H1 (cell line): Measurements from ENCODE around the gene UTP20. TPM values are rescaled to one million over a fixed set of nuclear protein-coding genes. Genes with fewer than 3 reads are reported as not detected.

Experiments
- CTCF ChIA-PET: fragments of 300-600 bp; sonication (Branson Sonifier 250); formaldehyde crosslinking; loops from one replicate; lab custom pipeline; 2021; ENCODE audit not compliant: partially characterized antibody; lab: Charles Lee
- POLR2A ChIA-PET: fragments of 300-600 bp; sonication (Branson Sonifier 250); formaldehyde crosslinking; loops from one replicate; lab custom pipeline; 2021; ENCODE audit warnings: inconsistent platforms; ENCODE audit not compliant: partially characterized antibody; lab: Charles Lee
- DNase-seq, 2 experiments: peaks; one replicate each; pipeline versions ENCODE4 v3.0.0 to v3.0.0-alpha.2; 2010 to 2022; ENCODE audit warnings: low spot score in 2 of 2, low read depth in 1 of 2, mixed read lengths in 1 of 2
- FAIRE-seq: peaks from 2 replicates; lab custom pipeline; 2011; peaks lifted over from hg19 to GRCh38; lab: Jason Lieb, UNC
- H2AFZ ChIP-seq: 2 replicates; pipeline ENCODE4 v1.8.1; 2012; ENCODE audit warnings: low read length, inconsistent platforms
- H2AK5ac ChIP-seq: 2 replicates; pipeline ENCODE4 v1.6.1; 2013; ENCODE audit warnings: low read depth, low read length
- H2BK120ac ChIP-seq: replicated peaks from 2 replicates; pipeline ENCODE3; 2013; ENCODE audit warnings: low read depth, low read length, inconsistent platforms
- H2BK12ac ChIP-seq: 2 replicates; pipeline ENCODE4 v1.6.1; 2013; ENCODE audit warnings: low read depth, low read length
- H2BK15ac ChIP-seq: 2 replicates; pipeline ENCODE4 v1.6.1; 2013; ENCODE audit warnings: low read length
- H2BK20ac ChIP-seq: 2 replicates; pipeline ENCODE4 v1.6.1; 2013; ENCODE audit warnings: low read length
- H2BK5ac ChIP-seq: 2 replicates; pipeline ENCODE4 v1.6.1; 2013; ENCODE audit warnings: low read depth, low read length
- H3K14ac ChIP-seq: 2 replicates; pipeline ENCODE4 v1.6.1; 2013; ENCODE audit warnings: inconsistent platforms; ENCODE audit not compliant: insufficient read length
- H3K18ac ChIP-seq: 2 replicates; pipeline ENCODE4 v1.6.1; 2013; ENCODE audit warnings: low read length; ENCODE audit errors: extremely low read depth
- H3K23ac ChIP-seq: 2 replicates; pipeline ENCODE4 v1.6.1; 2013; ENCODE audit warnings: inconsistent platforms; ENCODE audit not compliant: insufficient read length
- H3K23me2 ChIP-seq: 2 replicates; pipeline ENCODE4 v1.6.1; 2013; ENCODE audit warnings: low read depth, low read length
- H3K27ac ChIP-seq: 2 replicates; pipeline ENCODE4 v1.6.1; 2011; ENCODE audit warnings: low read depth, low read length, inconsistent platforms
- H3K27me3 ChIP-seq, 4 experiments: replicated peaks in 1 of 4; 1 replicate in 1 of 4; 2 replicates in 3 of 4; pipeline versions ENCODE4 v1.6.1 to v1.8.1; 2011 to 2013; ENCODE audit warnings: low read length in 3 of 4, mild to moderate bottlenecking in 3 of 4, inconsistent platforms in 2 of 4, mixed read lengths in 2 of 4, moderate library complexity in 1 of 4; ENCODE audit not compliant: control insufficient read depth in 3 of 4, insufficient read depth in 3 of 4; ENCODE audit errors: extremely low read depth in 1 of 4
- H3K36me3 ChIP-seq, 4 experiments: 2 replicates each; pipeline versions ENCODE4 v1.6.1 to v1.8.1; 2011 to 2013; ENCODE audit warnings: mild to moderate bottlenecking in 4 of 4, low read length in 3 of 4, moderate library complexity in 2 of 4, control low read depth in 1 of 4, inconsistent platforms in 1 of 4; ENCODE audit not compliant: insufficient read depth in 4 of 4, control insufficient read depth in 2 of 4
- H3K4ac ChIP-seq: replicated peaks from 2 replicates; pipeline ENCODE3; 2013; ENCODE audit warnings: low read length, low read depth, mixed read lengths, inconsistent platforms; ENCODE audit not compliant: insufficient read length
- H3K4me1 ChIP-seq, 4 experiments: replicated peaks in 1 of 4; 1 replicate in 1 of 4; 2 replicates in 3 of 4; pipeline versions ENCODE4 v1.6.1 to v1.8.1; 2011 to 2013; ENCODE audit warnings: low read length in 3 of 4, inconsistent platforms in 2 of 4, mixed read lengths in 1 of 4; ENCODE audit not compliant: insufficient read depth in 4 of 4, control insufficient read depth in 3 of 4
- H3K4me2 ChIP-seq, 2 experiments: 2 replicates each; pipeline versions ENCODE4 v1.6.1 to v1.8.1; 2011 to 2013; ENCODE audit warnings: low read depth in 2 of 2, low read length in 2 of 2, control low read depth in 1 of 2, inconsistent platforms in 1 of 2, mild to moderate bottlenecking in 1 of 2; ENCODE audit not compliant: insufficient read depth in 1 of 2
- H3K4me3 ChIP-seq, 4 experiments: fragments of 200-600, 300-600 bp in 1 of 4; sonication (generic), shearing (Covaris generic), sonication (Bioruptor Twin) in 1 of 4; 2 replicates each; pipeline versions ENCODE4 v1.5.1 to v1.8.1; 2011 to 2016; ENCODE audit warnings: low read length in 4 of 4, low read depth in 3 of 4, control low read depth in 2 of 4, inconsistent platforms in 2 of 4, mild to moderate bottlenecking in 2 of 4, mixed read lengths in 1 of 4, moderate library complexity in 1 of 4; ENCODE audit not compliant: insufficient read depth in 2 of 4; ENCODE audit errors: extremely low read depth in 1 of 4
- H3K56ac ChIP-seq: replicated peaks from 2 replicates; pipeline ENCODE3; 2013; ENCODE audit warnings: low read depth, mild to moderate bottlenecking, mixed read lengths, low read length, inconsistent platforms; ENCODE audit not compliant: insufficient read length
- H3K79me1 ChIP-seq: 2 replicates; pipeline ENCODE4 v1.6.1; 2013; ENCODE audit warnings: low read depth, low read length, control low read depth
- H3K79me2 ChIP-seq, 2 experiments: 2 replicates each; pipeline versions ENCODE4 v1.6.1 to v1.8.1; 2012 to 2013; ENCODE audit warnings: low read length in 2 of 2, mild to moderate bottlenecking in 2 of 2, inconsistent platforms in 1 of 2; ENCODE audit not compliant: insufficient read depth in 2 of 2, control insufficient read depth in 1 of 2
- H3K9ac ChIP-seq, 4 experiments: replicated peaks in 1 of 4; 1 replicate in 1 of 4; 2 replicates in 3 of 4; pipeline versions ENCODE4 v1.6.1 to v1.8.1; 2011 to 2013; ENCODE audit warnings: low read depth in 3 of 4, low read length in 3 of 4, control low read depth in 2 of 4, mild to moderate bottlenecking in 2 of 4, moderate library complexity in 2 of 4, inconsistent platforms in 1 of 4; ENCODE audit errors: extremely low read depth in 1 of 4
- H3K9me3 ChIP-seq, 2 experiments: 2 replicates each; pipeline versions ENCODE4 v1.6.1 to v1.8.1; 2012 to 2013; ENCODE audit warnings: mild to moderate bottlenecking in 2 of 2, moderate library complexity in 2 of 2, control low read depth in 1 of 2, inconsistent platforms in 1 of 2, low read depth in 1 of 2, low read length in 1 of 2, mixed read lengths in 1 of 2; ENCODE audit not compliant: insufficient read depth in 2 of 2
- H4K20me1 ChIP-seq, 2 experiments: replicated peaks in 1 of 2; 2 replicates each; pipeline versions ENCODE3 to v1.8.1; 2011 to 2013; ENCODE audit warnings: inconsistent platforms in 2 of 2, low read length in 2 of 2, mild to moderate bottlenecking in 1 of 2; ENCODE audit not compliant: insufficient read depth in 2 of 2, control insufficient read depth in 1 of 2
- H4K5ac ChIP-seq: 2 replicates; pipeline ENCODE4 v1.6.1; 2013; ENCODE audit warnings: low read length, low read depth, mixed read lengths, inconsistent platforms; ENCODE audit not compliant: insufficient read length
- H4K8ac ChIP-seq: 2 replicates; pipeline ENCODE4 v1.8.0; 2013; ENCODE audit warnings: mild to moderate bottlenecking, moderate library complexity, low read length, inconsistent platforms; ENCODE audit not compliant: insufficient read depth; ENCODE audit errors: extremely low read depth
- H4K91ac ChIP-seq: replicated peaks from 2 replicates; pipeline ENCODE3; 2013; ENCODE audit warnings: low read length, mixed read lengths, inconsistent platforms; ENCODE audit not compliant: insufficient read length
- ATF3 ChIP-seq: IDR thresholded peaks from 2 replicates; pipeline ENCODE4 v1.6.1; 2011; ENCODE audit warnings: low read depth, mild to moderate bottlenecking, low read length; ENCODE audit not compliant: insufficient read depth
- CBX8 ChIP-seq: fragments of 300-800, 300-1000 bp; sonication (generic); IDR thresholded peaks from 2 replicates; pipeline ENCODE4 v1.7.1; 2016; ENCODE audit warnings: low read depth, low read length, borderline replicate concordance
- CTBP2 ChIP-seq: IDR thresholded peaks from 2 replicates; pipeline ENCODE4 v1.7.0; 2011; ENCODE audit warnings: borderline replicate concordance, mild to moderate bottlenecking, moderate library complexity, mixed read lengths, low read length; ENCODE audit not compliant: insufficient read depth, insufficient read length
- GTF2F1 ChIP-seq: IDR thresholded peaks from 2 replicates; pipeline ENCODE4 v1.6.1; 2012; ENCODE audit warnings: low read depth, low read length, improper control_type of control experiment, borderline replicate concordance
- HDAC2 ChIP-seq, 2 experiments: fragments of 300-600 bp in 1 of 2; sonication (generic) in 1 of 2; IDR thresholded peaks; 2 replicates each; pipeline ENCODE4 v1.6.1; 2011 to 2012; ENCODE audit warnings: low read depth in 2 of 2, low read length in 2 of 2, mild to moderate bottlenecking in 2 of 2, moderate library complexity in 2 of 2, borderline replicate concordance in 1 of 2, inconsistent platforms in 1 of 2
- JUND ChIP-seq: IDR thresholded peaks from 2 replicates; pipeline ENCODE4 v1.6.1; 2011; ENCODE audit warnings: mild to moderate bottlenecking, improper control_type of control experiment, low read length
- NANOG ChIP-seq: IDR thresholded peaks from 2 replicates; pipeline ENCODE4 v1.6.1; 2011; ENCODE audit warnings: low read length, low read depth, mild to moderate bottlenecking, inconsistent platforms; ENCODE audit not compliant: insufficient read depth, poor library complexity, severe bottlenecking
- SP2 ChIP-seq: IDR thresholded peaks from 2 replicates; pipeline ENCODE4 v1.6.1; 2012; ENCODE audit warnings: mild to moderate bottlenecking, low read length, inconsistent platforms
- SUZ12 ChIP-seq: fragments of 200-600 bp; sonication (generic); IDR thresholded peaks from 2 replicates; pipeline ENCODE4 v1.6.1; 2012; ENCODE audit warnings: mild to moderate bottlenecking, inconsistent platforms, low read length, moderate library complexity, mixed read lengths
- TAF1 ChIP-seq: IDR thresholded peaks from 2 replicates; pipeline ENCODE4 v1.6.1; 2011; ENCODE audit warnings: mild to moderate bottlenecking, low read depth, low read length
- USF2 ChIP-seq: IDR thresholded peaks from 2 replicates; pipeline ENCODE4 v1.6.1; 2011; ENCODE audit warnings: low read length, improper control_type of control experiment
- WGBS, 2 experiments: shearing (Covaris generic) in 1 of 2; methylation state at CpG; one replicate each; pipeline versions ENCODE4 v1.1.6 to v1.1.7; 2013 to 2015; ENCODE audit warnings: low lambda C conversion rate in 2 of 2, mixed read lengths in 2 of 2, inconsistent platforms in 1 of 2, low coverage in 1 of 2, missing lambda C conversion rate in 1 of 2; ENCODE audit not compliant: insufficient replicate concordance in 2 of 2, insufficient coverage in 1 of 2, insufficient read length in 1 of 2; ENCODE audit errors: extremely low coverage in 1 of 2, missing lambda C conversion rate in 1 of 2; 5-methylcytosine and 5-hydroxymethylcytosine counted together
- polyA plus RNA-seq, 7 experiments: library from polyadenylated mRNA; depleted of rRNA in 3 of 7; stranded (reverse) in 5 of 7; unstranded in 2 of 7; fragments of >200 nt in 5 of 7; fragments of 200-250 nt in 2 of 7; gene quantifications; 1 replicate in 5 of 7; 2 replicates in 1 of 7; 4 replicates in 1 of 7; pipeline versions ENCODE4 v1.2.1 to v1.2.3, GENCODE V29; 2011 to 2013; ENCODE audit warnings: missing spikeins in 2 of 7, mixed read lengths in 2 of 7
- total RNA-seq: library from RNA; stranded (reverse); fragmentation: NEBNext Ultra II Directional; extraction: Animal tissue kit (Norgen Biotek cat#: 25700); gene quantifications from 2 replicates; pipeline ENCODE4 v1.2.1, GENCODE V29; 2021

The UTP20 gene
- total and polyA plus RNA-seq, 2 of the 8 experiments (the other 6 are each of a cell fraction or from before 2014, with no cell fraction given), result 8.5 to 48.4 TPM

DNA sequence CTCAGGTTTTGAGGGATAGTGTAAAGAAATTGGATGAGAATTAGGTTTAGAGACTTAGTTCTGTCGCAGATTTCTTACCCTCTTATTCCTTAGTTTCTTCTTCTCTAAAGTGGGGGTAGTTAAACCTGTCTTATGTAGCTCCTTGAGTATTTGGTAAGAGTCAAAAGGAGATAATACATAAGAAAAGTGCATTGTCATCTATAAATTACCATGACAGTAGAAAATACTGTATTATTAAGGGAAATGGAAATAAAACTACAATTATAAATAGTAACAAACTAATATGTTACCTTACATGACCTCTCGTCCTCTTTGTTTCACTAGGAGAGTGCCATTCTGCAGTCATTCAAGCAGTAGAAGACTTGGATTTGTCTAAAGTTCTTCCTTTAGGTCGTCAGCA is 49.0 kb downstream of the UTP20 start:
- Histone ChIP-seq H4K91ac (no peak overlapping the region), H2BK15ac (no peak overlapping the region), H3K56ac (no peak overlapping the region), H3K14ac (no peak overlapping the region), H3K27ac (no peak overlapping the region), H3K9ac (no peak overlapping the region), H3K79me1 (no peaks in the 10 kb centered on the region), H2BK12ac (no peak overlapping the region), H3K27me3 (no peaks in the 10 kb centered on the region), H4K5ac (no peak overlapping the region), H2AK5ac (no peak overlapping the region), H2BK20ac (no peak overlapping the region), H2AFZ (no peak overlapping the region), H3K36me3 (peaks cover 16 to 68% (median 47%) of the 10 kb centered on the region in 4 experiments), H3K4me1 (no peaks in the 10 kb centered on the region), H2BK5ac (no peak overlapping the region), H3K9me3 (no peaks in the 10 kb centered on the region), H4K8ac (no peak overlapping the region), H4K20me1 (no peaks in the 10 kb centered on the region), H2BK120ac (no peak overlapping the region), H3K79me2 (no peaks in the 10 kb centered on the region), H3K23me2 (no peaks in the 10 kb centered on the region), H3K23ac (no peak overlapping the region), H3K4ac (no peak overlapping the region), H3K18ac (no peak overlapping the region), H3K4me2 (no peak overlapping the region), H3K4me3 (no peak overlapping the region)
- DNase-seq, result no peak
- FAIRE-seq, result no peak
- CTCF ChIA-PET, result interaction anchor here (1.0 kb wide), 1 partner anchor 162 kb away, joined by 4 read pairs; no protein-coding TSS in a partner anchor
- POLR2A ChIA-PET, result no interaction called here
- 94% methylated on average over 3 of the region's 3 CpGs; no CpG with 5 or more reads in 1 of the 2 experiments for WGBS, 2 experiments
- TF ChIP-seq USF2 (no peak), HDAC2 (IDR thresholded peaks at IDR 0.05; ENCODE audit: borderline replicate concordance in 1 of 2, low read depth in 2 of 2, low read length in 2 of 2) (no peak), TAF1 (no peak), ATF3 (no peak), JUND (no peak), CTBP2 (no peak), NANOG (no peak), CBX8 (no peak), SP2 (no peak), GTF2F1 (no peak), SUZ12 (no peak)
